GM21529 (cell line): Measurements from ENCODE around the gene C13orf42.

ENCODE experiments used
- ATAC-seq: cut with Tn5 transposase; IDR thresholded peaks from one replicate; pipeline ENCODE4 v1.9.1; 2021; ENCODE audit not compliant: unreplicated experiment

The C13orf42 gene

GRCh38 chr13:51035978-51036377 lies 75.1 kb downstream of the C13orf42 start:
- ATAC-seq = no peak

- ATAC-seq = no peak
Observed at GRCh38 chr13:51035469-51035868, 75.6 kb downstream of the C13orf42 start.

GRCh38 chr13:51034906-51035305 lies 76.2 kb downstream of the C13orf42 start:
- ATAC-seq = no peak

- no peak for ATAC-seq
Observed at GRCh38 chr13:51033421-51034185, 77.5 kb downstream of the C13orf42 start.

GRCh38 chr13:51032831-51033230 lies 78.2 kb downstream of the C13orf42 start:
- no peak for ATAC-seq
